A673 (cell line): ENCODE data around the gene ULK4.

Experiments used
- CTCF ChIP-seq: fragments of 300-800, 200-600 bp; sonication (generic); conservative IDR thresholded peaks from 2 replicates; pipeline ENCODE4 v1.5.1; 2017; ENCODE audit warnings: low read depth, mild to moderate bottlenecking, antibody characterized with exemption, low read length, moderate library complexity, mixed read lengths
- EZH2 ChIP-seq: fragments of 200-600 bp; sonication (generic); IDR thresholded peaks from 2 replicates; pipeline ENCODE4 v1.6.1; 2017; ENCODE audit warnings: borderline replicate concordance, low read depth, mild to moderate bottlenecking, mixed read lengths, antibody characterized with exemption, low read length; ENCODE audit not compliant: poor library complexity, severe bottlenecking

GRCh38 chr3:41578798-41579197 is 383.1 kb downstream of the ULK4 start:
- TF ChIP-seq CTCF (no peak), EZH2 (no peak)
